Posterior cingulate gyrus (tissue), 11 donors: ENCODE results near the gene TCF7L1.

ENCODE experiments used
- DNase-seq, 10 donors: peaks; one replicate each; pipeline versions ENCODE4 v3.0.0 to v3.0.0-alpha.2; 2020 to 2021; ENCODE audit warnings: mixed read lengths in 3 of 10
- intact Hi-C: fragments of 100-400 bp; cut with DNase I; formaldehyde crosslinking; loops from one replicate; pipeline ENCODE4 v1.15.1; 2023

TCF7L1 gene

GRCh38 chr2:85243101-85244072 is 110.2 kb downstream of the TCF7L1 start:
- DNase-seq, result peak in 7 of 10 donors; percentile 34 to 92 (median 71)
- intact Hi-C loops, result loop anchor here (2.0 to 5.0 kb wide), 2 partner anchors 111 to 177 kb away; partner anchors contain the start of gene TCF7L1

GRCh38 chr2:85244828-85245227 is 111.6 kb downstream of the TCF7L1 start:
- DNase-seq, result no peak
- intact Hi-C loops, result loop anchor here (5.0 kb wide), 1 partner anchor 113 kb away; the partner anchor contains the start of gene TCF7L1

DNA sequence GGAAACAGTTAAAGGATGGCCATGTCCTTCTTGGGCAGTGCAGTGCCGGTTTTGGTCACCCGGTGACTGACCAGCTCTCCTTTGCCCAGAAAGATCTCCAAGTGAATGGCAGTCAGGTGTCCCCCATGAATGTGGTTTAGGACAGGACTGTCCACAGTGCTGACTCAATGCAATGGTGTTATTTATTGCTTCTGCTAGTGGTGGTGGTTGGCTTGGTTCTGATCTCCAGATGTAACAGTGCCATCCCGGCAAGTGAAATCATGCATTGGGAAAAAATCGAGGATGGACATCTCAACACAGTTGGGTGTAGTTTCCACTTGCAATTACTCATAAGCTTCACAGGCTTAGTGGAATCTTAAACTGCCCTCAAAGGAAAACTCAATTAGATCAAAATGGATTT is 112.7 kb downstream of the TCF7L1 start:
- intact Hi-C loops, result no loop called here
- peak in 1 of 10 donors; percentile 34 for DNase-seq

- intact Hi-C loops, result no loop called here
- DNase-seq, result no peak
These were observed 113.2 kb downstream of the TCF7L1 start for GRCh38 chr2:85246348-85246747.

GRCh38 chr2:85247610-85248009 is 114.4 kb downstream of the TCF7L1 start:
- intact Hi-C loops, result no loop called here
- DNase-seq, result no peak

- DNase-seq, result peak in 1 of 10 donors; percentile 23
- intact Hi-C loops, result no loop called here
These were observed 115.7 kb downstream of the TCF7L1 start for GRCh38 chr2:85248773-85249509.

GRCh38 chr2:85250045-85250444 is 116.9 kb downstream of the TCF7L1 start:
- DNase-seq, result no peak
- intact Hi-C loops, result no loop called here

DNA sequence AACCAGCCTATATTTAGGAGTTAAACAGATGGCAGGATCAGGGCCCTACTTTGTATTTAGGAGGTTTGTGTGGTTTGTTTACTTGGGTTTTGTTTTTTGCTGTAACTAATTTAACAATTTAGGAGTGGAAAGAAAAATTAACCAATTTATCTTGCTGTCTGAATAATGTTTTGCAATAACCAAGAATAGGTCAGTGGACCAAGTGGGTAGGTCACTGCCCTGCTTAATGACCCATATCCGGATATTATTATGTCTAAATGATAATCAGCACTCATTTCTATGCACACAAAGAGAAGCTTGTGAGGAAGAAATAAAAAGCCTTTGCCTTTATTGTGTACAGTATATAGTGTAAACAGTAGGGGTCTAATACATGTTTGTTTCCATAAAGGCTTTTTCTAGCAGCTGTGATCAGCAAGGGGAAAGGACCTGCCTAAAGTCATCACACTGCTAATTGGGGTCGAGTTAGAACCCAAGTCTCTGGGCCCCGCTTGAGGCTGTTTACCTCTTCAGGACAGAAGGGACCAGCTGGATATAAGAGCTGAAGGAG is 118.0 kb downstream of the TCF7L1 start:
- DNase-seq, result no peak
- intact Hi-C loops, result no loop called here

GRCh38 chr2:85253890-85254289 is 120.7 kb downstream of the TCF7L1 start:
- no peak for DNase-seq
- intact Hi-C loops, result no loop called here

- no peak for DNase-seq
- intact Hi-C loops, result no loop called here
These were observed 121.5 kb downstream of the TCF7L1 start for GRCh38 chr2:85254540-85255300.

DNA sequence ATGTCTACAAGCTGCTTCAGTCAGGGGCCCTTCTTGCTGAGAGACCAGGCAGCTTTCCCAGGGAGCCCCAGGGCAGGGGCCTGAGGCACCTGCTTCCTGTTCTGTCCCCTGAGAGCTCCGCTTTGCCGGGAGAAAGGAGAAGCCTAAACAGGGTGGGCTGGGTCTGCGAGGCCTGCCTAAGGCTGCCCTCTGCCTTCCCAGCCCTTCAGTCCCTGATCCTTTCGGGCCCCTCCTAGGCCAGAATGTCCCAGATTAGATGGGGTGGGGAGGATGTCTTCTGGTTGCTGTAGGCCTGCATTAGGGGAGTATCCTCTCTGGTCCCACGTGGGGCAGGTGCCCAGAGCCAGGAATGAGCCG is 122.2 kb downstream of the TCF7L1 start:
- DNase-seq, result no peak
- intact Hi-C loops, result no loop called here

GRCh38 chr2:85255813-85256594 is 122.8 kb downstream of the TCF7L1 start:
- peak in 1 of 10 donors; percentile 62 for DNase-seq
- intact Hi-C loops, result no loop called here

- intact Hi-C loops, result no loop called here
- peak in 1 of 10 donors; percentile 71 for DNase-seq
These were observed 124.3 kb downstream of the TCF7L1 start for GRCh38 chr2:85257359-85257969.

DNA sequence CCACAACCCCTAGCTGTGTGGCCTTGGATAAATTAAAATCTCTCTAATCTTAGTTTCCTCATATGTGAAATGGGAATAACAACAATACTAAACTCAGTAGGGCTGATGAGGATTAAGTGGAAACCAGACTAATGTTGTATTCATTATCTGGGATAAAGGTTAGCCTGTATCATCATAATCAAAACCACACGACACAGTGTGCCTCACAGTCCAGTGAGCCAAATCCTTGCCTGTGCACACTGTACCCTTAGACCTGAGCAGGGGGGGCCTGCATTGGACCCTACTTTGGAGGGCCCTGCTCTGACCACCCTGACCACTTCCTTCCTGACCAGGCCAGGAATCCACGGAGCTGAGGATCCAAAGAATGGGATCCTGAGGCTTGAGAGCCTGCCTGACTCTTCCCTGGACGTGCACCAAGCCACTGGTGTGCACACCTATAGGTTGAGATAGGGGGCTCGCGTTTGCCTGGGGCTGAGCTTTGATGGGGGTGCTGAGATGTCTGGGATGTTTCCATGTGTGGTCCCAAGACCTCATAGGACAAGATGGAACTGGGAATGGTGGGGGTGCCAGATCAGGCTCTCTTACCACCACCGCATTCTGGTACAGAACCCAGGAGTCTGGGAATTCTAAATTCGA is 124.9 kb downstream of the TCF7L1 start:
- DNase-seq, result no peak
- intact Hi-C loops, result no loop called here

- DNase-seq, result no peak
- intact Hi-C loops, result no loop called here
These were observed 126.0 kb downstream of the TCF7L1 start for GRCh38 chr2:85259101-85259590.

- no peak for DNase-seq
- intact Hi-C loops, result no loop called here
These were observed 126.7 kb downstream of the TCF7L1 start for GRCh38 chr2:85259879-85260278.

DNA sequence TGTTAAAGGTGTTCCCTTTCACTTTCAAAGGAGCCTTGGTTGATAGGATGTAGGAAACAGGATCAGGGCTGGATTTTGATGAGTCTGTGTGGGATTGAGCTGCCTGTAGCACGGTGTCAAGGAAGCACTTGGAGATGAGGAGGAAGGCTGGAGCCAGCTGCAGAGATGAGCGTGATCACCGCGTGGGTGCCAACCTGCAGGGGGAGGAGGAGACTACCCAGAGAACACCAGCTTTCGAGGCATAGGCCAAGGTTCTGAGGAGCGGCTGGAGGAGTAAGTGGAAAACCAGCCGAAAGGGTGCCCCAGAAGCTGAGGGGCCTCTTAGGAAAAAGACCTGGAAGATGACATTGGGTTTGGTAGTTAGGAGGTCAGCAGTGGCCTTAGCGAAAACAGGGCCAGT is 130.4 kb downstream of the TCF7L1 start:
- DNase-seq, result no peak
- intact Hi-C loops, result no loop called here

DNA sequence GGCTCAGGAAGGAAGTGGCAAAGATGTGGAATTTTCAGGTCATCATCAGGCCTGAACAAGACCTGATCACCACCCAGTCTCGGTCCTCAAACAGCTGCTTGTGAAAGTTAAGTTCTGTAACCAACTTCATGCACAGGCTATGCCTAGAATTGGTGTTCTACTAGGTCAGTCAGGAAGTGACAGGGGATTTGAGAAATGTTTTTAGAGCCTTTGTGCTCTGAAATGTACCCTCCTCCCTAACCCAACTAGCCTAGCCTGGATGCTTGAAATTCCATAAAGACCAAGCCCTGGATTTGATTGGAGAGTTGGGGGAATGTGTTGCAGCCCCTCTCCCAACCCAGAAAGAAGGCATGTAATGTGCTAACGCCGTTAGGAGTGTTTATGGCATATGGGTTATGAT is 131.3 kb downstream of the TCF7L1 start:
- no peak for DNase-seq
- intact Hi-C loops, result no loop called here

DNA sequence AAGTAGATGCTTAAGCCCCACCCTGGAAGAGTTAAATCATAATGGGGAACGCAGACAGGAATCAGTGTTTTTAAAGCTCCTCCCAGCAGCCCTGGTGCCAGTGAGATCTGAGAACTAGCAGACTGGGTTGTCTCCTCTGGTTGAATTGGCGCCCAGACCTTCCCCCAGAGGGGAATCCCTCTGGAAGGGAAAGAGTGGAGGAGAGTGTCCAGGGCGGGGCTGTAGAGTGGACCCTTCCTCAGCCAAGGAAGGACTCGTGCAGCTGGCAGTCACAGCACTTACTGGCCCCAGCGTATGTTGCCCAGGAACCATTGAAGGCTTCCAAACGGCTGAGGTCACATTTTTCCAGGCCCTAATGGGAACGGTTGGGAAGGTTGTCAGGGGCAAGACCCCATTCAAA is 132.1 kb downstream of the TCF7L1 start:
- intact Hi-C loops, result no loop called here
- no peak for DNase-seq
